Lower lobe of right lung (tissue), 2 donors: Measurements from ENCODE around the gene FIBCD1. TPM values are rescaled to one million over a fixed set of nuclear protein-coding genes. Genes with fewer than 3 reads are reported as not detected.

Source experiments
- ATAC-seq, 2 donors: fragments of 200-7000 bp; cut with Tn5 transposase; one replicate each; pipeline ENCODE4 v1.9.1; 2020 to 2022; ENCODE audit warnings: mild to moderate bottlenecking in 2 of 2, moderate library complexity in 2 of 2
- DNase-seq: peaks from one replicate; pipeline ENCODE4 v3.0.0-alpha.2; 2020
- H3K27ac ChIP-seq: fragments of 200-600 bp; one replicate; pipeline ENCODE4 v1.8.0; 2022
- H3K27me3 ChIP-seq: fragments of 200-600 bp; one replicate; pipeline ENCODE4 v1.8.0; 2022; ENCODE audit warnings: low read depth
- H3K36me3 ChIP-seq: fragments of 200-600 bp; one replicate; pipeline ENCODE4 v1.8.0; 2022; ENCODE audit warnings: mild to moderate bottlenecking
- H3K4me1 ChIP-seq: fragments of 200-600 bp; one replicate; pipeline ENCODE4 v1.8.0; 2022
- H3K4me3 ChIP-seq: fragments of 200-600 bp; one replicate; pipeline ENCODE4 v1.8.0; 2022; ENCODE audit warnings: mild to moderate bottlenecking
- H3K9me3 ChIP-seq: fragments of 200-600 bp; one replicate; pipeline ENCODE4 v1.8.0; 2022
- intact Hi-C: fragments of 100-400 bp; cut with DNase I; formaldehyde crosslinking; loops from one replicate; pipeline ENCODE4 v1.11.0; 2022
- total RNA-seq: library from RNA; stranded (reverse); fragmentation: NEBNext Ultra II Directional; extraction: Animal tissue kit (Norgen Biotek cat#: 25700); gene quantifications from one replicate; pipeline ENCODE4 v1.2.1, GENCODE V29; 2021
- TF ChIP-seq, protein P1 (sequence below): fragments of 200-600 bp; IDR thresholded peaks from one replicate; pipeline ENCODE4 v1.8.0; 2022; ENCODE audit warnings: antibody characterized with exemption, mild to moderate bottlenecking
- donor health status: DM: no; HTN: yes; CAD: no; lungs with severe emphysema.

FIBCD1 gene
- total RNA-seq, 1 donor from 2014 or later: 1.3 TPM

DNA sequence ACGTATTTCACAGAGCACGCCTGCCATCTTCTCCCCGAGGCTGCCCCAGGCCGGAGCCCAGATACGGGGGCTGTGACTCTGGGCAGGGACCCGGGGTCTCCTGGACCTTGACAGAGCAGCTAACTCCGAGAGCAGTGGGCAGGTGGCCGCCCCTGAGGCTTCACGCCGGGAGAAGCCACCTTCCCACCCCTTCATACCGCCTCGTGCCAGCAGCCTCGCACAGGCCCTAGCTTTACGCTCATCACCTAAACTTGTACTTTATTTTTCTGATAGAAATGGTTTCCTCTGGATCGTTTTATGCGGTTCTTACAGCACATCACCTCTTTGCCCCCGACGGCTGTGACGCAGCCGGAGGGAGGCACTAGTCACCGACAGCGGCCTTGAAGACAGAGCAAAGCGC is 52.1 kb downstream of the FIBCD1 start:
- Histone ChIP-seq H3K9me3 (no peaks in the 10 kb centered on the region), H3K4me1 (no peaks in the 10 kb centered on the region), H3K27me3 (no peaks in the 10 kb centered on the region), H3K27ac (no peak overlapping the region), H3K36me3 (peaks cover 94% of the 10 kb centered on the region), H3K4me3 (no peak overlapping the region)
- ATAC-seq (no peak), DNase-seq (no peak)
- TF ChIP-seq, protein P1, sequence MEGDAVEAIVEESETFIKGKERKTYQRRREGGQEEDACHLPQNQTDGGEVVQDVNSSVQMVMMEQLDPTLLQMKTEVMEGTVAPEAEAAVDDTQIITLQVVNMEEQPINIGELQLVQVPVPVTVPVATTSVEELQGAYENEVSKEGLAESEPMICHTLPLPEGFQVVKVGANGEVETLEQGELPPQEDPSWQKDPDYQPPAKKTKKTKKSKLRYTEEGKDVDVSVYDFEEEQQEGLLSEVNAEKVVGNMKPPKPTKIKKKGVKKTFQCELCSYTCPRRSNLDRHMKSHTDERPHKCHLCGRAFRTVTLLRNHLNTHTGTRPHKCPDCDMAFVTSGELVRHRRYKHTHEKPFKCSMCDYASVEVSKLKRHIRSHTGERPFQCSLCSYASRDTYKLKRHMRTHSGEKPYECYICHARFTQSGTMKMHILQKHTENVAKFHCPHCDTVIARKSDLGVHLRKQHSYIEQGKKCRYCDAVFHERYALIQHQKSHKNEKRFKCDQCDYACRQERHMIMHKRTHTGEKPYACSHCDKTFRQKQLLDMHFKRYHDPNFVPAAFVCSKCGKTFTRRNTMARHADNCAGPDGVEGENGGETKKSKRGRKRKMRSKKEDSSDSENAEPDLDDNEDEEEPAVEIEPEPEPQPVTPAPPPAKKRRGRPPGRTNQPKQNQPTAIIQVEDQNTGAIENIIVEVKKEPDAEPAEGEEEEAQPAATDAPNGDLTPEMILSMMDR: no peak
- intact Hi-C loops: no loop called here

DNA sequence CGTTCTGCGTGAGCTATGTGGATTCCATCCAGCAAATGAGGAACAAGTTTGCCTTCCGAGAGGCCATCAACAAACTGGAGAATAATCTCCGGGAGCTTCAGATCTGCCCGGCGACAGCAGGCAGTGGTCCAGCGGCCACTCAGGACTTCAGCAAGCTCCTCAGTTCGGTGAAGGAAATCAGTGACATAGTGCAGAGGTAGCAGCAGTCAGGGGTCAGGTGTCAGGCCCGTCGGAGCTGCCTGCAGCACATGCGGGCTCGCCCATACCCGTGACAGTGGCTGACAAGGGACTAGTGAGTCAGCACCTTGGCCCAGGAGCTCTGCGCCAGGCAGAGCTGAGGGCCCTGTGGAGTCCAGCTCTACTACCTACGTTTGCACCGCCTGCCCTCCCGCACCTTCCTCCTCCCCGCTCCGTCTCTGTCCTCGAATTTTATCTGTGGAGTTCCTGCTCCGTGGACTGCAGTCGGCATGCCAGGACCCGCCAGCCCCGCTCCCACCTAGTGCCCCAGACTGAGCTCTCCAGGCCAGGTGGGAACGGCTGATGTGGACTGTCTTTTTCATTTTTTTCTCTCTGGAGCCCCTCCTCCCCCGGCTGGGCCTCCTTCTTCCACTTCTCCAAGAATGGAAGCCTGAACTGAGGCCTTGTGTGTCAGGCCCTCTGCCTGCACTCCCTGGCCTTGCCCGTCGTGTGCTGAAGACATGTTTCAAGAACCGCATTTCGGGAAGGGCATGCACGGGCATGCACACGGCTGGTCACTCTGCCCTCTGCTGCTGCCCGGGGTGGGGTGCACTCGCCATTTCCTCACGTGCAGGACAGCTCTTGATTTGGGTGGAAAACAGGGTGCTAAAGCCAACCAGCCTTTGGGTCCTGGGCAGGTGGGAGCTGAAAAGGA is 53.3 kb downstream of the FIBCD1 start:
- Histone ChIP-seq H3K4me3 (no peak overlapping the region), H3K27me3 (no peaks in the 10 kb centered on the region), H3K4me1 (no peaks in the 10 kb centered on the region), H3K36me3 (peaks cover 100% of the 10 kb centered on the region), H3K27ac (no peak overlapping the region), H3K9me3 (no peaks in the 10 kb centered on the region)
- DNase-seq (no peak), ATAC-seq (peak; percentile 17 to 19)
- TF ChIP-seq, protein P1: no peak
- intact Hi-C loops: no loop called here

GRCh38 chr9:130884542-130885483 is 54.2 kb downstream of the FIBCD1 start:
- intact Hi-C loops: no loop called here
- H3K36me3 ChIP-seq: peaks cover 100% of the 10 kb centered on the region
- DNase-seq (no peak), ATAC-seq (no peak)
- H3K4me3 ChIP-seq: no peak overlapping the region
- no peaks in the 10 kb centered on the region for H3K4me1 ChIP-seq
- no peak overlapping the region for H3K27ac ChIP-seq
- no peaks in the 10 kb centered on the region for H3K27me3 ChIP-seq
- H3K9me3 ChIP-seq: no peaks in the 10 kb centered on the region
- TF ChIP-seq, protein P1: no peak

DNA sequence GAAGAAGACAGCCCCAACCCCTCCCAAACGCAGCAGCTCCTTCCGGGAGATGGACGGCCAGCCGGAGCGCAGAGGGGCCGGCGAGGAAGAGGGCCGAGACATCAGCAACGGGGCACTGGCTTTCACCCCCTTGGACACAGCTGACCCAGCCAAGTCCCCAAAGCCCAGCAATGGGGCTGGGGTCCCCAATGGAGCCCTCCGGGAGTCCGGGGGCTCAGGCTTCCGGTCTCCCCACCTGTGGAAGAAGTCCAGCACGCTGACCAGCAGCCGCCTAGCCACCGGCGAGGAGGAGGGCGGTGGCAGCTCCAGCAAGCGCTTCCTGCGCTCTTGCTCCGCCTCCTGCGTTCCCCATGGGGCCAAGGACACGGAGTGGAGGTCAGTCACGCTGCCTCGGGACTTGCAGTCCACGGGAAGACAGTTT is 54.9 kb downstream of the FIBCD1 start:
- ATAC-seq (no peak), DNase-seq (no peak)
- Histone ChIP-seq H3K36me3 (peaks cover 100% of the 10 kb centered on the region), H3K27ac (no peak overlapping the region), H3K4me3 (no peak overlapping the region), H3K9me3 (no peaks in the 10 kb centered on the region), H3K27me3 (no peaks in the 10 kb centered on the region), H3K4me1 (no peaks in the 10 kb centered on the region)
- intact Hi-C loops: no loop called here
- TF ChIP-seq, protein P1: no peak

DNA sequence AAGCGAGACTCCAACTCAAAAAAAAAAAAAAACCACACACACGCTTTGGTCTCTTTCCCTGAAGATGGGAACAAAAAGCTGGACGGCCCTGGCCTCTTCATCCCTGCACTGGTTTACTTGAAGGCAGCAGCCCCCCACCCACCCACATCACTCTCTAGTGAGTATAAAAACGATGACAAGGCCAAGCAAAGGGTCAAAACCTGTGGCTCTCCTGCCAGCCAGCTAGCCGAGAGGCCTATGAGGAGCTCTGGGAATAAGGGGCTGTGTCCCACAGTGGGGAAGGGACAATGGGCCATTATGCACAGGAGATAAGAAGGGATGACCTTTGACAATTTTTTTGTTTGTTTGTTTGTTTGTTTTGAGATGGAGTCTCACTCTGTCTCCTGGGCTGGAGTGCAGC is 55.6 kb downstream of the FIBCD1 start:
- intact Hi-C loops: no loop called here
- no peaks in the 10 kb centered on the region for H3K9me3 ChIP-seq
- no peak overlapping the region for H3K4me3 ChIP-seq
- H3K27ac ChIP-seq: no peak overlapping the region
- TF ChIP-seq, protein P1: no peak
- peaks cover 100% of the 10 kb centered on the region for H3K36me3 ChIP-seq
- DNase-seq: no peak
- no peaks in the 10 kb centered on the region for H3K27me3 ChIP-seq
- ATAC-seq: no peak
- no peaks in the 10 kb centered on the region for H3K4me1 ChIP-seq
